ENCODE data around the gene RAB40B.

The RAB40B gene

DNA sequence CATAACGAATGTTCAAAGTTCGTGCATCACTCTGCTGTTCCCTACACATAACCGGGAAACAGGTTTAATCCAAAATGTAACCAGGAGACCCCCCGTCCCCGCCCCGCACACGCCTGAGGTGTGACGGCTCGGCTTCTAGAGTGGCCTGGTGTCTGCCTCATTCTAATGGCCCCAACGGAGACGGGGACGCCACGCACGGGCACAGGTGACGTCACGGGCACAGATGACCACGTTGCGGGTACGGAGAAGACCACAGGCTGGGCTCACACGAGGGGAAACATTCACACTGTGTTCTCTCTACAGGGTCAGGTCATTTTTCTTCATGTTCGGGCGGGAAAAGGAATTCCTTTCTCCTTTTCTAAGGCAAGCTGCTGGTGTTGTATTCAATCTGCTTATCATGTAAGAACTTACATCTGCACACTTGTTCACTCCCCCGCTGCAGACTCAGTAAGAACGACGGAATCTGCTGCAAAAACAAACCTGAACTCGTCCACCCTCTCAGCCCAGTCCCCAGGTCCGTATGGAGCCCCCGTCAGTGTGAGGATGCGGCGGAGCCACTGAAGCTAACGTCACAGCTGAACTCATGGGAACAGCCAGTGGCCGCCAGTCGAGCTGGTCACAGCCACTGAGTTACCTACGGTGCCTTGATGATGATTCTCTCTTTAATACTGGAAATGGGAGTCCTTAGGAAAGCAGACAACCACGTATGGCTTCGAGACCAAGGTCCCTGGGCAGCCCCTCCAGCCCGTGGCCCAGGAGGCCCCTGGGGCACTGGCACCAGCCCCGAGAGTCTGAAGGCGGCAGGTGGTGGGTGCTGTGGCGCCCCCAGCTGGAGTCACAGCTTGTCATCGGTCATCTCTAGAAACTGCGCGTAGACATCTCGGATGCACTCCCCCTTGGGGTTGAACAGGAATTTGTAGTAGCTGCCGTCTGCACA lies 83.1 kb downstream of the RAB40B start:
- H3K36me3 ChIP-seq (ENCODE audit: insufficient read depth, low read length), result peaks cover 75% of the 10 kb centered on the region
- H3K27me3 ChIP-seq (ENCODE audit: insufficient read depth, low read length), result no peaks in the 10 kb centered on the region
- H3K9me3 ChIP-seq (ENCODE audit: low read length), result no peaks in the 10 kb centered on the region
- H3K4me3 ChIP-seq (ENCODE audit: low read length), result no peak overlapping the region
- H2AFZ ChIP-seq (ENCODE audit: low read depth, low read length), result no peak overlapping the region
- H3K4me1 ChIP-seq (ENCODE audit: insufficient read depth, low read length), result no peaks in the 10 kb centered on the region

DNA sequence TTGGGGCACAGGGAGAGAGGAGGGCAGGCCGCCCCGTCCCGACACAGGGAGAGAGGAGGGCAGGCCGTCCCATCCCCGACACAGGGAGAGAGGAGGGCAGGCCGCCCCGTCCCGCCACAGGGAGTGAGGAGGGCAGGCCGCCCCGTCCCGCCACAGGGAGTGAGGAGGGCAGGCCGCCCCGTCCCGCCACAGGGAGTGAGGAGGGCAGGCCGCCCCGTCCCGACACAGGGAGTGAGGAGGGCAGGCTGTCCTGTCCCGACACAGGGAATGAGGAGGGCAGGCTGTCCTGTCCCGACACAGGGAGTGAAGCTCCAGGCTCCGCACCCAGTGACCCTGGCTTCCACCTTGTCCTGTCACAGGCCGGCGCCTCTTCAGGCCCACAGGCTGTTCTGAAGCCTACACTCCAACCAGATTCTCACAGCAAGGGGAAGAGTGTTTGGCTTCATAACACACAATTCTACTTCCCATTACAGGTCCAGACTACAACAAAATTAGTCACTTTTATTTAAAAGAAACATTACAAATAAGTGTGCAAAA lies 84.3 kb downstream of the RAB40B start:
- H3K9me3 ChIP-seq (ENCODE audit: low read length), result peaks cover 1% of the 10 kb centered on the region
- peaks cover 69% of the 10 kb centered on the region for H3K36me3 ChIP-seq (ENCODE audit: insufficient read depth, low read length)
- H2AFZ ChIP-seq (ENCODE audit: low read depth, low read length), result no peak overlapping the region
- no peaks in the 10 kb centered on the region for H3K27me3 ChIP-seq (ENCODE audit: insufficient read depth, low read length)
- no peak overlapping the region for H3K4me3 ChIP-seq (ENCODE audit: low read length)
- H3K4me1 ChIP-seq (ENCODE audit: insufficient read depth, low read length), result no peaks in the 10 kb centered on the region

DNA sequence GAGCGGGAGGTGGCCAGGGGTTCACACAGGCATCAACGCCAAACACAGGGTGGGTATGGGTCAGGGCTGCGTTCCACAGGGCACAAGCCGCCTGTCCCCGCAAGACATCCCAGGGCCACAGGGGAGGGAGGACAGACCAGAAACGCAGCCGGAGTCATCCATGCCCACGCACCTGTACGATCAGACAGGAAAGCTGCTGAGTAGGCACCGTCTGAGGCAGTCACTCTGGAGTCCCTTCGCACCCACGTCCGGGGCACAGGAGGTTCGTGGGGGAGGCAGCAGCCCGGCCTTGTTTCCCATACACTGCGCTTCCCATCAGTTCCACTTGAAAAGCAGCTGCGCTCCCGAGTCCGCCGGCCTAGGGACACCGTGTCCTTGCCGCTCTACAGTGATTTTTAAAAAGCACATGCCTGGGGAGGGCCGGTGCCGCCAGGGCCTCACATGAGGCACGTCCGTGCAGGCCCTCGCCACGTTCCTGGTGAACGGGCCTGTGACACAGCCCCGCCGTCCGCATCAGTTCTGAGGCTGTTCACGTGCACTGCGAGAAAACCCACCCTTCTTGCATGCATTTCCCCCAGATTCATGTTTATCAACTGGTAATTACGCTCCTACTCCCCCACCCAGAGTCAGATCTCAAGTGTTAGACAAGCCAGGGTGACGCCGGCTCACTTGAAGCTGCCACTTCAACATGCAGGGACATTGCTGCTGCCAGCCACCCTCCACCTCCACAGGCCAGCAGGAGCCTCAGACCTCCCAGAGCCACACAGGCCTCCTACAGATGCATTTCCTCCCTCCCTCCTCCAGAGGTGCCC lies 85.0 kb downstream of the RAB40B start:
- Histone ChIP-seq H3K4me1 (ENCODE audit: insufficient read depth, low read length) (no peaks in the 10 kb centered on the region), H2AFZ (ENCODE audit: low read depth, low read length) (no peak overlapping the region), H3K36me3 (ENCODE audit: insufficient read depth, low read length) (peaks cover 66% of the 10 kb centered on the region), H3K4me3 (ENCODE audit: low read length) (no peak overlapping the region), H3K9me3 (ENCODE audit: low read length) (peaks cover 2% of the 10 kb centered on the region), H3K27me3 (ENCODE audit: insufficient read depth, low read length) (no peaks in the 10 kb centered on the region)

DNA sequence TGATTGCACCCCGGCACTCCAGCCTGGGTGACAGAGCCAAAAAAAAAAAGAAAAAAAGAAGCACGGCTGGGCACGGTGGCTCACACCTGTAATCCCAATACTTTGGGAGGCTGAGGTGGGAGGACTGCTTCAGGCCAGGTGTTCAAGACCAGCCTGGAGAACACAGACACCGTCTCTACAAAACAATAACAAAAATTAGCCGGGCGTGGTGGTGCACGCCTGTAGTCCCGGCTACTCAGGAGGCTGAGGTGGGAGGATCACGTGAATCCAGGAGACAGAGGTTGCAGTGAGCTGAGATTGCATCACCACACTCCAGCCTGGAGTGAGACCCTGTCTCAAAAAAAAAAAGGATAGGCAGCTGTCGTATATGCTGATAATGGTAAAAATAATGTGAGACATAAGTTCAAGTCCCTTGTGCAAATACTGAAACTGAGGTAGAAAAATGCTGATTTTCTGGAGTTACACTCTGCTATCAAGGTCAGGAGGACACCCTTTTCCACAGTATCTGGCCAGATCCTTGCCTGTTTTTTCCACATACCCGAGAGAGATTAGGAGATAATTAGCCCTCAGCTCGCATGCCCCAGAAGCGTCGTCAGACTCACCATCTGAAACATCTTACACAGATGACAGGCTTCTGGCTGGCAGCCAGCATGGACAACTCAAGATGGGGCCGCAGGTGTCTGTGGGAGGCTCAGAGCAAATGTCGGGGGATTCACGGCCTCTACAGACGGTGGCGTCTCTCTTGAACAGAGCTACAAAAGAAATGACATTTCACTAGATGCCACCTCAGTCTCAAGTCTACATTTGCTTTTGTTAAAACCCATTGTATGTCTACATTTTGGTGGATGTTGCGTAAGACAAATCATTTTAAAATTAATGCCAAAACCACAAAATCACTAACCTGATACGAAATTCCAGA lies 87.1 kb downstream of the RAB40B start:
- H2AFZ ChIP-seq (ENCODE audit: low read depth, low read length), result no peak overlapping the region
- no peaks in the 10 kb centered on the region for H3K4me1 ChIP-seq (ENCODE audit: insufficient read depth, low read length)
- H3K4me3 ChIP-seq (ENCODE audit: low read length), result no peak overlapping the region
- H3K9me3 ChIP-seq (ENCODE audit: low read length), result peaks cover 2% of the 10 kb centered on the region
- H3K27me3 ChIP-seq (ENCODE audit: insufficient read depth, low read length), result no peaks in the 10 kb centered on the region
- peaks cover 57% of the 10 kb centered on the region for H3K36me3 ChIP-seq (ENCODE audit: insufficient read depth, low read length)

DNA sequence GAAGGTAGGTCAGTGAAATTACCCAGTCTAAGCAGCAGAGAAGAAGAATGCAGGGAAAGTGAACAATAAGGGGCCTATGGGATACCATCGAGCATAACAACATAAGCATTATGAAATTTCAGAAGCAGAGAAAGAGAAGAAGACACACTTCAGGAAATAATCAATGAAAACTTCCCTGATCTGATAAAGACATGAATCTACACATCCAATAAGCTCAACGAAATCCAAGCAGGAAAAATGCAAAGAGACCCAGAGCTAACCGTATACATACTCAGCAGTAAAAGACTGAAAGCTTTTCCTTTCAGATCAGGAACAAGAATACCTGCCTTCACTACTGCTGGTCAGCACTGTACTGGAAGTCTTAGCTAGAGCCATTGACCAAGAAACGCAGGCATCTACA lies 88.8 kb downstream of the RAB40B start:
- H2AFZ ChIP-seq (ENCODE audit: low read depth, low read length), result no peak overlapping the region
- no peaks in the 10 kb centered on the region for H3K4me1 ChIP-seq (ENCODE audit: insufficient read depth, low read length)
- no peaks in the 10 kb centered on the region for H3K27me3 ChIP-seq (ENCODE audit: insufficient read depth, low read length)
- peaks cover 44% of the 10 kb centered on the region for H3K36me3 ChIP-seq (ENCODE audit: insufficient read depth, low read length)
- H3K9me3 ChIP-seq (ENCODE audit: low read length), result peaks cover 2% of the 10 kb centered on the region
- H3K4me3 ChIP-seq (ENCODE audit: low read length), result no peak overlapping the region

DNA sequence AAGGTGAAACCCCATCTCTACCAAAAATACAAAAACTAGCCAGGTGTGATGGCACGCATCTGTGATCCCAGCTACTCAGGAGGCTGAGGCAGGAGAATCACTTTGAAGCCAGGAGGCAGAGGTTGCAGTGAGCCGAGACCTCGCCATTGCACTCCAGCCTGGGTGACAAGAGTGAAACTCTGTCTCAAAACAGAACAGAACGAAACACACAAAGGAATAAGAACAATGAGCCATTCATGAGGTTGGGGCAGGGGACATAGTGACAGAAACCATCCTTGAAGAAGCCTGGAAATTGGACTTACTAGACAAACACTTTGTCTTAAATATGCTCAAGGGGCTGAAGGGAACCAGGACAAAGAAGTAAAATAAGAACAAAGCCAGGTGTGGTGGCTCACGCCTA lies 89.7 kb downstream of the RAB40B start:
- Histone ChIP-seq H2AFZ (ENCODE audit: low read depth, low read length) (no peak overlapping the region), H3K36me3 (ENCODE audit: insufficient read depth, low read length) (peaks cover 43% of the 10 kb centered on the region), H3K4me3 (ENCODE audit: low read length) (no peak overlapping the region), H3K9me3 (ENCODE audit: low read length) (peaks cover 2% of the 10 kb centered on the region), H3K4me1 (ENCODE audit: insufficient read depth, low read length) (no peaks in the 10 kb centered on the region), H3K27me3 (ENCODE audit: insufficient read depth, low read length) (no peaks in the 10 kb centered on the region)

DNA sequence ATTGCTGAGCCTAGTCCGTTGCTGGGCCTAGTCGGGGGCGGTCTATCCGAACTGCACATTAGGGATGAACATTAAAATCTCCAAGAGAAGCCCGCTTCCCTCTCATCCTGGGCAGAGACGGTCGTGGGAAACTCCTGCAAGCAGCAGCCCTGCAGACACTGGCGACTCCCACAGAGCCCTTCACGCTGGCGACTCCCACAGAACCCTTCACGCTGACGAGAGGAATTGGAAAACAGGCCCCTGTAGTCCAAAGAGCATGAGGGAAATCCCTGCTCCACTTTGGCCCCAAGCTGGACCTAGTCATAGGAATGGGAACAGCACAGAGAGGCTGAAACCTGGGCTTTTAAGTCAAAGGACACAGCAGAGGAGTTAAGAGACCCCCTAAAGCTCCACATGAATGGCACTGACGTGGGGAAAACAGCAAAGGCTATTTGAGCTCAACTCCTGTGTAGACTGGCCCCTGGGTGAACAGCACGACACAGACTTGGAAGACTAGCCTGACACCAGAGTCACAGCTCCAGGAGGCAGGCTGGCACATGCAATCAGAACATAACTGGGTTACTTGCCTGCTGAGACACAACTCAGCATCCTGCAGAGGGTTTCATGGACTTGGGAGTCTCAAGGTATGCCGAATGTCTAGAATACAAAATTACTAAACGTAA lies 92.4 kb downstream of the RAB40B start:
- peaks cover 56% of the 10 kb centered on the region for H3K36me3 ChIP-seq (ENCODE audit: insufficient read depth, low read length)
- H3K9me3 ChIP-seq (ENCODE audit: low read length), result peaks cover 2% of the 10 kb centered on the region
- H3K4me1 ChIP-seq (ENCODE audit: insufficient read depth, low read length), result no peaks in the 10 kb centered on the region
- H3K4me3 ChIP-seq (ENCODE audit: low read length), result no peak overlapping the region
- H2AFZ ChIP-seq (ENCODE audit: low read depth, low read length), result no peak overlapping the region
- H3K27me3 ChIP-seq (ENCODE audit: insufficient read depth, low read length), result no peaks in the 10 kb centered on the region
